ENCODE results near the gene USP16.
A peak's percentile ranks its signal among the peaks of the same experiment; 100 is the strongest.
"Not testable (repeated sequence)": the region's sequence is repeated elsewhere in the genome, so short reads cannot be mapped to it uniquely, and the experiment has no call there.

USP16 gene

DNA sequence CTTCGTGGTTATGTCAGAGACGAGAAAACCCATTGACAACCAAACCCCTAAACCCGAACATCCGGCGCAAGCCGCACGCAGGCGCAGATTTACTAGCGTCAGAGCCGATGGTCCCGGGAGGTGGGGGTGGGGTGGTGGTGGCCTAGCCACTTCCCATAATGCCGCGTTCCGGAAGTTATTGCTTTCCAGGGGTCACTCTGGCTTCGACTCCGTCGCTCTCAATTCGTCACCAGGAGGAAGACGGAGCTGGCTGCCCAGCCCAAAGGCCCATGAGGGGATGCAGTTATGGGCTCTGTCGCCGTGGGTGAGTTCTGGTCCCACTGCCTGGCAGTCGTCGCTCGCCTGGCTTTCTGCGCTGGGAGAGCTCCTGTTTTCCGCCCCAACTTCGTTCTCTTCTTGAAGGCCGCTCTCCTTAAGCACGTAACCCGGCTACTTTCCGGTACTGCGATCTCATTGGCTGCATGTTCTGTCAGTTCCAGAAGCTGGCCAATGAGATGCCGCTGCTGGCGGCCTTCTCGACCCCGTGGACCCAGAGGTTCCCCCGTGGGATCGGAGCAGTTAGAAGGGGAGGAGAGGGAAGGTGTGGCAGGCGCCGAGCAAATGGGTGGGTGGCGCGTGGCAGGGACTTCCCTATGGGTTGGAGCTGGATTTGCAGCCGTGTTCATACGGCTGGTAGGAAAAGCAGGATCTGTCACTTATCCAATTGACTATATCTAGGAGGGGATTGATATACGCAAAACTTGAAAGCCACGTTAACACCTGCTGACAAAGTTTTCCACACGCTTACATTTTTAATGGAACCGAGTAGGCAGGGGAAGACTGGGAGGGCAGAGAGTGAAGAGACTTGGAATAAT is at the start of gene USP16:
USP16 (plus strand) TSS at position 195 of the 854 bp plus-strand sequence. CDS start 3,246 bp downstream, outside the sequence.
- peak; percentile 98 for DNase-seq
- H3K27ac Mint-ChIP-seq, result peak within 1 kb of the TSS; percentile 99
- H3K27me3 Mint-ChIP-seq, result no peaks in the 10 kb centered on the region
- no peaks in the 10 kb centered on the region for H3K9me3 Mint-ChIP-seq
- H3K4me3 Mint-ChIP-seq, result peak within 1 kb of the TSS; percentile 91
- H3K4me1 Mint-ChIP-seq (ENCODE audit: low read depth), result peaks cover 63% of the 10 kb centered on the region
- H3K36me3 Mint-ChIP-seq (ENCODE audit: low read depth), result peaks cover 48% of the 10 kb centered on the region

DNA sequence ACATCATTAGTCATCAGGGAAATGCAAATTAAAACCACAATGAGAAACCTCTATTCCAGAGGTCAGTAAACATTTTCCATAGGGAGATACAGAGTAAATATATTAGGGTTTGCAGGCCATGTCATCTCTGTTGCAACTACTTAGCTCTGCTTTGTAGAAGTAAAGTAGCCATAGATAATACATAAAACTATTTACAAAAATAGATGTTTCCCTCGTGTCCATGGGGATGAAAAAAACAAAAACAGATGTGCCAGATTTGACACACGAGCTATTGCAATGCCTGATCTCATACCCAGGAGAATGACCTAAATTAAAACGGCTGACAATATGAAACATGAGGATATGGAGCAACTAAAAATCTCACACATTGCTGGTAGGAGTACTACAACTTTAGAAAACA is 49.1 kb upstream of the USP16 start:
- H3K36me3 Mint-ChIP-seq (ENCODE audit: low read depth), result peaks cover 91% of the 10 kb centered on the region
- H3K27me3 Mint-ChIP-seq, result no peaks in the 10 kb centered on the region
- no peaks in the 10 kb centered on the region for H3K9me3 Mint-ChIP-seq
- no peak for DNase-seq
- H3K4me1 Mint-ChIP-seq (ENCODE audit: low read depth), result peaks cover 26% of the 10 kb centered on the region
- no peak overlapping the region for H3K4me3 Mint-ChIP-seq
- H3K27ac Mint-ChIP-seq, result peak overlapping the region; percentile 64

DNA sequence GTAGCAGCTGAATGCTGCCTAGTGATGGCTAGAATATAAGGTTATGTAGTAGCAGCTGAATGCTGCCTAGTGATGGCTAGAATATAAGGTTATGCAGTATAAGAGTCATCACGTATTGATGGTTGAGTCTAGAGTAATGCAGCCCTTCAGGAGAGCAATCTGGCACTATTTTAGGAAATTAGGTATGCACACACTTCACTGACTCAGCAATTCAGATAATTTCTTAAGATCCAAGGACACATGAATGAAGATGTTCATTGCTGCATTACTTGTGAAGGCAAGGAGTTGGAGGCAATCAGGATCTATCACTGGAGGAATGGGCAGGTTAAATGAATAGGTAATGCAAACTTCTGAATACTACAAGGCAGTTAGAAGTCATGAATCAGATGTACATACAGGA is 45.4 kb upstream of the USP16 start:
- H3K9me3 Mint-ChIP-seq, result no peaks in the 10 kb centered on the region
- no peak for DNase-seq
- H3K27me3 Mint-ChIP-seq, result no peaks in the 10 kb centered on the region
- peaks cover 95% of the 10 kb centered on the region for H3K36me3 Mint-ChIP-seq (ENCODE audit: low read depth)
- H3K4me1 Mint-ChIP-seq (ENCODE audit: low read depth), result peaks cover 22% of the 10 kb centered on the region
- no peak overlapping the region for H3K4me3 Mint-ChIP-seq
- no peak overlapping the region for H3K27ac Mint-ChIP-seq

DNA sequence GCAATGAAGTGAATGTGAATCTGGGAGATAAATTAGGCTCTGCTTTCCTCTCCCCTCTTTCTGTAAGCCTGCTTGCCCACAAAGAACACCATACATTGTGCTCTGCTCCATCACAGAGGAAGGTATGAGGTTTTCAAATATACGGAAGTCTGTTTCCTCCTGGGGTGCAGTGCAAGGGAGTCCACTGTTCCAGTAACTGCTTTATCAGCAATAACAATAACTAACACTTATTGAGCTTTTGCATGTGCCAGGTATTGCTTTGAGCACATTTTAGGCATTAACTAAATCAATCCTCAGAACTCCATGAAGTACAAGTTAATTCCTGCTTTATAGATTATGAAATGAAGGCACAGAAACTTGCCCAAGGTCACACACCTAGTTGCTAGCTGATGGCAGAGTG is 41.8 kb upstream of the USP16 start:
- no peak overlapping the region for H3K4me3 Mint-ChIP-seq
- peaks cover 18% of the 10 kb centered on the region for H3K4me1 Mint-ChIP-seq (ENCODE audit: low read depth)
- no peaks in the 10 kb centered on the region for H3K27me3 Mint-ChIP-seq
- H3K9me3 Mint-ChIP-seq, result no peaks in the 10 kb centered on the region
- peaks cover 91% of the 10 kb centered on the region for H3K36me3 Mint-ChIP-seq (ENCODE audit: low read depth)
- no peak for DNase-seq
- H3K27ac Mint-ChIP-seq, result peak overlapping the region; percentile 18

DNA sequence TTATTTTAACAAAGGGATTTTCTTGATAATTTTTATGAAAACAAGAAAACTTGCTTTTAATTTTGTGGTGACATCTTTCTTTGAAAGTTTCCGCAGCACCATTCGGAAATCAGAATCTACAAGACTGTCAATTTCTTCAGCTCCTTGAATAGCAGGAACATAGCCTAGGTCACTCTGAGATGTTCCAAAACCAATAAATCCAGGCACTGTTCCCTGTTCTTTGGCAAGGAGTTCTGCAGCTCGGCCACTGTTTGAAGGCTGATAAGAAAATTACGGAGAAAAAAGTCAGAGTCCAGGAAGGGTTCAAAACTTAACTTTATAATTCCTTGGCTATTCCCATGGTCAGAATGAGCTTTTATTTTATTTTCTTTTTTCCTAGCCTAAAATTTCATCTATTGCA is 37.8 kb upstream of the USP16 start:
- H3K27ac Mint-ChIP-seq, result no peak overlapping the region
- no peaks in the 10 kb centered on the region for H3K9me3 Mint-ChIP-seq

DNA sequence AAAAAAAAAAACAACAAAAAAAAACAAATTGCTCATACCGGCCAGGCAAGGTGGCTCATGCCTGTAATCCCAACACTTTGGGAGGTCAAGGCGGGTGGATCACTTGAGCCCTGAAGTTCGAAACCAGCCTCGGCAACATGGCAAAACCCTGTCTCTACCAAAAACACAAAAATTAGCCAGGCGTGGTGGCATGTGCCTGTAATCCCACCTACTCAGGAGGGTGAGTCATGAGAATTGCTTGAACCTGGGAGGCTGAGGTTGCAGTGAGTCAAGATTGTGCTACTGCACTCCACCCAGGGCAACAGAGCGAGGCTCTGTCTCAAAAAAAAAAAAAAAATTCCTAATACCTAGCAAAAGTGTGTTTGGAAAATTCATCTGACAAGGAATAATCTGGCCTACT is 36.3 kb upstream of the USP16 start:
- Mint-ChIP-seq H3K36me3 (ENCODE audit: low read depth) (peaks cover 77% of the 10 kb centered on the region), H3K4me1 (ENCODE audit: low read depth) (peaks cover 48% of the 10 kb centered on the region), H3K27ac (peak overlapping the region; percentile 95)
- H3K27me3 Mint-ChIP-seq, H3K4me3 Mint-ChIP-seq, H3K9me3 Mint-ChIP-seq, DNase-seq: not testable (repeated sequence)

More for the DNA sequence above, 37.8 kb upstream of the USP16 start:
- Mint-ChIP-seq H3K36me3 (ENCODE audit: low read depth) (peaks cover 82% of the 10 kb centered on the region), H3K27me3 (no peaks in the 10 kb centered on the region), H3K4me1 (ENCODE audit: low read depth) (peaks cover 47% of the 10 kb centered on the region), H3K4me3 (no peak overlapping the region)
- DNase-seq, result no peak

DNA sequence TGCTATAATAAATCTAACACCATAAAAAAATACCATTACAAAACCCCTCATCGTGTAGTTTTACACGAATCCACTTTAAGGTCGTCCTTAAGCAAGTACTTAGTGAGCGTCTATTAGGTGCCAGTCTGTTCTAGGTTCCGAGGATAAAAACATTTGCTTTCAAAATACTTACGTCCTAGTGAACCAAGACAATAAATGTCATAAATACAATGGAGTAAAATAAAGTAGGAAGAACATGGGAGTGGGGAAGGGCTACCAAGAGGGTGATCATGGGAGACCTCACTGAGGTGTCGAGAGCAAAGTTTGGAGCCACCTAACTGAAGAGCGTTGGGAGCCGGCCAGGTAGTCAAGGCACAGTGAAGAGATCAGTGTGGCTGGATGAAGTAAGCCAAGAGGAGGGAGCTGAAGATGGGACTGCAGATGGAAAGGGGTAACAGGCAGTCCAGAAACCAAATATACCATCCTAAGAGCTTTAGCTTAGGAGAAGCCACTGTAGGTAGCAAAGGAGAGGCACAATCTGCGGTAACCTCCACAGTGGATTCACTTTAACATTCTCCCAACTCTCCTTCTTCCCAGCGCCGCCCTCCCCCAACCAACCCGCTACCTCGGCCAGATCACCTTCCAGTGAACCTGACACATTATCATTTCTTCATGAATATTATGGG is 32.5 kb upstream of the USP16 start:
- Mint-ChIP-seq H3K36me3 (ENCODE audit: low read depth) (peaks cover 43% of the 10 kb centered on the region), H3K4me3 (peak overlapping the region; percentile 95), H3K27ac (peak overlapping the region; percentile 98), H3K27me3 (no peaks in the 10 kb centered on the region), H3K4me1 (ENCODE audit: low read depth) (peaks cover 53% of the 10 kb centered on the region), H3K9me3 (no peaks in the 10 kb centered on the region)
- no peak for DNase-seq

DNA sequence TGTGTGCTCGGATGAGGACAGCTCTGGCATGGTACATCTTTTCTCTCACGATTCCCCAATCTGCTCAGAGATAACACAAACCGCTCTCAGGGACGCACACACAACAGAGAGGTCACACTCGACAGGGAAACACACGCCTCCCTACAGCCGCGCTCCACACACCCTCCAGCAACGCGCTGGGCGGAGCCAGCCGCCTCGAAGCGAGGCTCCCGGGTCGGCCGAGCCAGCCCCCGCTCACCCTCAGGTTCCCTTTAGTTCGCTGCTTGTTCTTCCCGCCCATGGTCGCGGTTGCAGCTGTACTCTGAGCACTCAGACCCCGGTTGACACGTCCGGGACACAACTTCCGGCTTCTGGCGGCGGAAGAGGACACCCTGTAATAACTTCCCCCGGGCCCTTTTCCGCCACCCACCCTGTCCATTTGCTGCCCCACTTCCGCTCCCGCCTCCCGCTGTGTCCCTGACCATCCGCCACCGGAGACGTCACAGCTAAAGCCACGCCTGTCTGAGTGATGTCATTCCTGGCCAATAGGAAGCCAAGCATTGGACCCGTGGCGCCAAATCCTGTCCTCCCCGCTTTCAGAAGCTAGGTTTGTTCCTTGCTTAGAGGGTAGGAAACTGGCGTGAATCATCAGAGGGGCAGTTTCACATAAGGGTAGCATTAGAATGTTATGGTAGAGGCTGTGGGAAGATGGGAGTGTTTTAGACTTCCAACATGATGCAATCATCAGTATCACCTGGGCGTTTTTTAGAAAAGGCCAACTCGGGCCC is 31.8 kb upstream of the USP16 start, which contains the start of gene LTN1:
LTN1 (minus strand) TSS at position 352 of the 767 bp plus-strand sequence; CDS start at position 280, 72 bp downstream.
- peak within 1 kb of the TSS; percentile 98 for H3K27ac Mint-ChIP-seq
- H3K4me3 Mint-ChIP-seq, result peak within 1 kb of the TSS; percentile 95
- H3K27me3 Mint-ChIP-seq, result no peaks in the 10 kb centered on the region
- H3K9me3 Mint-ChIP-seq, result no peaks in the 10 kb centered on the region
- H3K36me3 Mint-ChIP-seq (ENCODE audit: low read depth), result peaks cover 37% of the 10 kb centered on the region
- H3K4me1 Mint-ChIP-seq (ENCODE audit: low read depth), result peaks cover 48% of the 10 kb centered on the region
- peak; percentile 99 for DNase-seq

DNA sequence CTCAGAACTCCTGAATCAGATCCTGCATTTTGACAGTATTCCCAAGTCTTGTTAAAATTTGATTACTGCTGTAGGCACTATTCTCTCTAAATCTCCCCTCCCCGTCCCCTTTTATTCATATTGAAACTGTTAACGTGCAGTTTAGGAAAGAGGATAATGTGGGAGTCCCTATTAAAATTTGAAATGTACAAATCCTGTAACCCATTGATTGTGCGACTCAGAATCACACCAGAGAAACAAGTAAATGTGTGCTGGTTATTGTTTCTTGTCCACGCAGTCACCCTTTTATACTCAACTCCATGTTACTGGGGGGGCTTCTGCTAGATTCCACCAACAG is 31.2 kb upstream of the USP16 start:
- DNase-seq, result no peak
- H3K9me3 Mint-ChIP-seq, result no peaks in the 10 kb centered on the region
- no peaks in the 10 kb centered on the region for H3K27me3 Mint-ChIP-seq
- H3K36me3 Mint-ChIP-seq (ENCODE audit: low read depth), result peaks cover 34% of the 10 kb centered on the region
- H3K4me1 Mint-ChIP-seq (ENCODE audit: low read depth), result peaks cover 44% of the 10 kb centered on the region
- H3K27ac Mint-ChIP-seq, result peak overlapping the region; percentile 98
- peak overlapping the region; percentile 95 for H3K4me3 Mint-ChIP-seq

DNA sequence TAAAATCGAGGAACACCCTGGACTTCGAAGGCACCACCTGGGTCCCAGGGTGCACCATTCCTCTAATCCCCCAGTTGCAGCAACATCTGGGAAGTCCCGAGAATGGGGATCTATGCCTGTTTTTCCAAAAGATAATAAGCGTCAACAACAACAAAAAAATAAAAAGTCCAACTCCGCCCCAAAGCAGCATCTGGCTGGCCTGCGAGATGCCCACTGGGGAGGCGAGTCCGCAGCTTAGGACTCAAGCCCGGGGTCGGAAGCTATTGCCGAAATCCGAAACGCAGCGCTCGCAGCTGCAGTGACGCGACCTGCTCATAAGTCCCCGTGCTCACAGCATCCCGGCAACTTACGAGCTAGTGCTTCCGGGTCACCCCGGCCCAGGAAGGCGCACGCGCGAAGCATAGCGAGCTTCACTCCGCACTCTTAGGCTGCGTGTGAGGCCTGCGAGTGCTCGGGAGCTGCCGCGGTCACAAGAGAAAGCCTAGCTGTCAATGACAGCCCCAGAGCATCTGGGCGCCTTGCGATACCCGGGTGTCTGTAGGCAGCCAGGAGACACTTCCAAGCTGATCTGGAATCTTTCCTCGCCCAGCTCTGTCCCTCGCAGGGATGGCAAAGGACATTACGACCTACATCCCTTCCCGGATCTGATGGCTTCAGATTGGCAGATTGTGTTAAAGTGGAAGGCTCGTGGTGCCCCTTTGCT is 21.9 kb upstream of the USP16 start:
- Mint-ChIP-seq H3K9me3 (no peaks in the 10 kb centered on the region), H3K4me3 (peak overlapping the region; percentile 91), H3K27ac (peak overlapping the region; percentile 98), H3K4me1 (ENCODE audit: low read depth) (peaks cover 14% of the 10 kb centered on the region), H3K27me3 (no peaks in the 10 kb centered on the region), H3K36me3 (ENCODE audit: low read depth) (peaks cover 32% of the 10 kb centered on the region)
- peak; percentile 93 for DNase-seq

DNA sequence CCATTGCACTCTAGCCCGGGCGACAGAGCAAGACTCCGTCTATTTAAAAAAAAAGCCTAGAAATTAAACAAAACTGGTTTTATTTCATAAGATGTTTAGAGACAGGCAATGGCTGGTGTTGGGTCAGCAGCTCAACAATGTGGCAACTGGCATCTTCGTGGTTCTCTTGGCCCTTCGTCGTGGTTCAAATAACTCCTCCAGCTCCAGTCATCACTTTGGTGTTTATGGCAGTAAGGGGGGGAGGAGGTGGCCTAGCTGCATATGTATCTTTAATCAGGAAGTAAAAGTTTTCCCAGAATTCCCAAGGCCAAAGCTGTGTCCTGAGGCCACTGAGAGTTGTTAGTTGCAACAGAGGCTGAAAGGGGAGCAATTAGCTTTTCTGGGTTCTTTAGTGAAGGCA is 18.8 kb upstream of the USP16 start:
- Mint-ChIP-seq H3K4me3 (no peak overlapping the region), H3K27ac (no peak overlapping the region), H3K4me1 (ENCODE audit: low read depth) (peaks cover 14% of the 10 kb centered on the region), H3K9me3 (no peaks in the 10 kb centered on the region), H3K27me3 (no peaks in the 10 kb centered on the region), H3K36me3 (ENCODE audit: low read depth) (peaks cover 41% of the 10 kb centered on the region)
- DNase-seq, result no peak

DNA sequence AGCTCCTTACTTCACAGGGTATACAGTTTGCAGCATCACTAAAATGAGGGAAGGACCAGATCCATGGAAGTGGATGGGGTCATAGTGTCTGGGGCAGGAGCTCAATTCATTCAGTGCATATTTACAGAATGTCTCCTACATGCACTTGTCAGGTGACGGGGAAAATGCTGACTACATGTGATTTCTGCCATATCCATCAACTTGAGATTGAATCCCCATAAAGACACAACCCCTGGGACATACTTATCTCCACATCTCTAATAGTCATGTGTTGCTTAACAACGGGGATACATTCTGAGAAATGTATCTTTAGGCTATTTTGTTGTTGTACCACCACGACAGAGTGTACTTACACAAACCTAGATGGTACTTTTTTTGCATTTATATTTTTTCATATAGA is 17.3 kb upstream of the USP16 start:
- H3K9me3 Mint-ChIP-seq, result no peaks in the 10 kb centered on the region
- H3K4me3 Mint-ChIP-seq, result no peak overlapping the region
- H3K4me1 Mint-ChIP-seq (ENCODE audit: low read depth), result peaks cover 14% of the 10 kb centered on the region
- H3K27ac Mint-ChIP-seq, result peak overlapping the region; percentile 34
- no peaks in the 10 kb centered on the region for H3K27me3 Mint-ChIP-seq
- DNase-seq, result no peak
- peaks cover 41% of the 10 kb centered on the region for H3K36me3 Mint-ChIP-seq (ENCODE audit: low read depth)

DNA sequence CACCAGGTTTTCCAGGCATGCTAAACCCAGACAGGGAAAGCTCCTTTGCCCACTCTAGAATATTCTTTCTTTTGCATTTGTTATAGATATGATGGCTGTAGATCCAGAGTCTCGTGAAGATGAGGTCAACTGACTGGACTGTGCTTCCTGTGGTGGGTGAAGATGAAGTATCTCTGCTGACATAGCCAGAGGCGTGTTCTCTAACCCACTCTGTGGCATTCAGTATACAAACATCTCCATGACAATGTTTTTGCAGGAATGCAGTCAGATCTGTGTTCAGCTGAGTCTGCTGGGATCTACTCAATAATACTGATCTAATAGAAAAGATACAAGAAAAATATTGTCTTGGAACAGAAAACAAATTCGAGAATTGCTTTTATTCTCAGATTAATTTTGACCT is 16.7 kb upstream of the USP16 start:
- no peak overlapping the region for H3K4me3 Mint-ChIP-seq
- peaks cover 10% of the 10 kb centered on the region for H3K4me1 Mint-ChIP-seq (ENCODE audit: low read depth)
- no peaks in the 10 kb centered on the region for H3K27me3 Mint-ChIP-seq
- no peak overlapping the region for H3K27ac Mint-ChIP-seq
- peaks cover 38% of the 10 kb centered on the region for H3K36me3 Mint-ChIP-seq (ENCODE audit: low read depth)
- H3K9me3 Mint-ChIP-seq, result no peaks in the 10 kb centered on the region
- DNase-seq, result no peak

DNA sequence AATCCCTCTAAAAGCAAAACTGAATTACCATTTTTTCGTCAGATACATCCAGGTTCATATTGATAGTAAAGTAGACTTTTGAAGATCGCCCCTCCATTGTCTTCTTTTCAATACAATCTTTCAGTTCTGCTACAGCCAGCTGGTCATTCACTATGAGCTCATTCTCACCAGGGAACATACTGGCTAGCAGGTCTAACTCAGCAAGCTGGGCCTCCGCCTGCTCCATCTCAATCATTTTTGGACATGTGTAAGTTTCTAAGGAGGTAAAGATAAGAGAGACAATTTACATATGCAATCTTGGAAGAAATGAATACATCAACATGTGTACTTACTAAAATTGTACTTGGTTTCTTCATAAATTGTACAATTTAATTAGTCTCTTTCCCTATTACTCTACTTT is 16.1 kb upstream of the USP16 start:
- Mint-ChIP-seq H3K27me3 (no peaks in the 10 kb centered on the region), H3K4me3 (no peak overlapping the region), H3K36me3 (ENCODE audit: low read depth) (peaks cover 36% of the 10 kb centered on the region), H3K4me1 (ENCODE audit: low read depth) (peaks cover 10% of the 10 kb centered on the region), H3K27ac (peak overlapping the region; percentile 74), H3K9me3 (no peaks in the 10 kb centered on the region)
- DNase-seq, result no peak
